HCT116 (cell line): ENCODE results near the gene DHRS12. TPM values are rescaled to one million over a fixed set of nuclear protein-coding genes. Genes with fewer than 3 reads are reported as not detected.
A peak's percentile ranks its signal among the peaks of the same experiment; 100 is the strongest.

ENCODE experiments used
- ATAC-seq: fragments of 200-7000 bp; cut with Tn5 transposase; 2 replicates; pipeline ENCODE4 v1.9.1; 2020; ENCODE audit warnings: mild to moderate bottlenecking, moderate library complexity
- BruUV-seq: library from RNA; stranded (reverse); fragments of 400-500 nt; replicated peaks from 2 replicates; lab custom pipeline; 2021; lab: Mats Ljungman, UMichigan
- CTCF ChIA-PET: fragments of 300-600 bp; sonication (Branson Sonifier 250); formaldehyde crosslinking; loops from one replicate; lab custom pipeline; 2021; ENCODE audit warnings: antibody characterized with exemption; lab: Charles Lee
- POLR2A ChIA-PET: fragments of 300-600, 350-600 bp; sonication (Branson Sonifier 250); formaldehyde crosslinking; loops from one replicate; lab custom pipeline; 2021; ENCODE audit warnings: antibody characterized with exemption; lab: Charles Lee
- RAD21 ChIA-PET, 2 experiments: fragments of 300-600 bp; sonication (Branson Sonifier 250); formaldehyde crosslinking; loops; one replicate each; lab custom pipeline; 2023; ENCODE audit warnings: low total read pairs in 2 of 2; ENCODE audit not compliant: uncharacterized antibody in 2 of 2, unreplicated experiment in 2 of 2, low non-redundant PET in 1 of 2; lab: Charles Lee
- DNase-seq: peaks from one replicate; pipeline ENCODE4 v3.0.0-alpha.2; 2010; ENCODE audit warnings: low read depth, low spot score
- H2AFZ ChIP-seq: fragments of 200-600 bp; shearing (Covaris generic), sonication (generic); 2 replicates; pipeline ENCODE4 v1.6.1; 2017; ENCODE audit warnings: low read depth, mixed run types, mixed read lengths, antibody characterized with exemption, low read length; ENCODE audit not compliant: poor library complexity, severe bottlenecking
- H3K27ac ChIP-seq: 2 replicates; pipeline ENCODE4 v1.5.1; 2012; ENCODE audit warnings: low read depth, low read length
- H3K27me3 ChIP-seq: fragments of 200-600 bp; sonication (generic); 2 replicates; pipeline ENCODE4 v1.6.1; 2016; ENCODE audit warnings: mixed run types, low read length, mixed read lengths; ENCODE audit not compliant: insufficient read depth
- H3K36me3 ChIP-seq, 2 experiments: fragments of 200-500 bp in 1 of 2; fragments of 200-600 bp in 1 of 2; sonication (Bioruptor generic) in 1 of 2; sonication (generic) in 1 of 2; 2 replicates each; pipeline versions ENCODE4 v1.5.1 to v1.6.1; 2014 to 2016; ENCODE audit warnings: low read length in 2 of 2, inconsistent platforms in 1 of 2, mixed read lengths in 1 of 2, mixed run types in 1 of 2; ENCODE audit not compliant: insufficient read depth in 2 of 2, control insufficient read depth in 1 of 2
- H3K4me1 ChIP-seq, 2 experiments: fragments of 200-600 bp in 1 of 2; sonication (generic) in 1 of 2; 2 replicates each; pipeline versions ENCODE4 v1.5.1 to v1.6.1; 2012 to 2017; ENCODE audit warnings: low read length in 2 of 2, inconsistent platforms in 1 of 2, mild to moderate bottlenecking in 1 of 2, mixed read lengths in 1 of 2, mixed run types in 1 of 2, moderate library complexity in 1 of 2; ENCODE audit not compliant: insufficient read depth in 2 of 2, control insufficient read depth in 1 of 2
- H3K4me2 ChIP-seq: fragments of 200-600 bp; sonication (generic); 2 replicates; pipeline ENCODE4 v1.6.1; 2017; ENCODE audit warnings: mixed run types, low read length, mixed read lengths
- H3K4me3 ChIP-seq, 2 experiments: fragments of 200-600 bp in 1 of 2; sonication (generic) in 1 of 2; replicated peaks in 1 of 2; 2 replicates each; pipeline ENCODE4 v1.5.1; 2011 to 2016; ENCODE audit warnings: low read length in 2 of 2, control low read depth in 1 of 2, low read depth in 1 of 2, mild to moderate bottlenecking in 1 of 2, mixed read lengths in 1 of 2, mixed run types in 1 of 2
- H3K79me2 ChIP-seq: fragments of 200-600 bp; sonication (generic); 2 replicates; pipeline ENCODE4 v1.6.1; 2017; ENCODE audit warnings: mild to moderate bottlenecking, mixed run types, low read length, moderate library complexity, mixed read lengths; ENCODE audit not compliant: insufficient read depth
- H3K9ac ChIP-seq: fragments of 200-600 bp; sonication (generic); 2 replicates; pipeline ENCODE4 v1.6.1; 2016; ENCODE audit warnings: low read length, mixed read lengths
- H3K9me2 ChIP-seq: fragments of 200-600 bp; sonication (generic), shearing (Covaris generic); 2 replicates; pipeline ENCODE4 v1.6.1; 2017; ENCODE audit warnings: mixed run types, mild to moderate bottlenecking, moderate library complexity; ENCODE audit not compliant: insufficient read depth
- H3K9me3 ChIP-seq, 2 experiments: fragments of 200-500 bp in 1 of 2; fragments of 200-600 bp in 1 of 2; sonication (Bioruptor generic) in 1 of 2; sonication (generic) in 1 of 2; 2 replicates each; pipeline ENCODE4 v1.6.1; 2014 to 2017; ENCODE audit warnings: low read length in 2 of 2, mixed read lengths in 2 of 2, inconsistent platforms in 1 of 2, low read depth in 1 of 2, mild to moderate bottlenecking in 1 of 2, mixed run types in 1 of 2, moderate library complexity in 1 of 2; ENCODE audit not compliant: control insufficient read depth in 1 of 2, insufficient read depth in 1 of 2
- H4K20me1 ChIP-seq: fragments of 200-600 bp; sonication (generic), shearing (Covaris generic); 2 replicates; pipeline ENCODE4 v1.6.1; 2017; ENCODE audit warnings: mixed run types, mild to moderate bottlenecking, moderate library complexity; ENCODE audit not compliant: insufficient read depth
- CBX3 ChIP-seq: IDR thresholded peaks from 2 replicates; pipeline ENCODE4 v1.6.1; 2012; ENCODE audit warnings: low read depth
- CEBPB ChIP-seq: IDR thresholded peaks from 2 replicates; pipeline ENCODE4 v1.6.1; 2012; ENCODE audit warnings: low read depth
- EGR1 ChIP-seq: IDR thresholded peaks from 2 replicates; pipeline ENCODE4 v1.6.1; 2012; ENCODE audit warnings: low read depth
- EZH2 ChIP-seq: fragments of 200-600 bp; sonication (generic); IDR thresholded peaks from 2 replicates; pipeline ENCODE4 v1.6.1; 2017; ENCODE audit warnings: antibody characterized with exemption, mixed run types
- EZH2phosphoT487 ChIP-seq: fragments of 200-600 bp; IDR thresholded peaks from 2 replicates; pipeline ENCODE4 v1.6.1; 2018; ENCODE audit warnings: antibody characterized with exemption, borderline replicate concordance
- FOSL1 ChIP-seq: IDR thresholded peaks from 2 replicates; pipeline ENCODE4 v1.6.1; 2012; ENCODE audit warnings: low read depth
- JUND ChIP-seq: IDR thresholded peaks from 2 replicates; pipeline ENCODE4 v1.6.1; 2012
- POLR2AphosphoS5 ChIP-seq: IDR thresholded peaks from 2 replicates; pipeline ENCODE4 v1.6.1; 2011; ENCODE audit warnings: mild to moderate bottlenecking, low read depth, low read length, moderate library complexity
- RAD21 ChIP-seq: IDR thresholded peaks from 2 replicates; pipeline ENCODE4 v1.6.1; 2012; ENCODE audit warnings: low read depth, mild to moderate bottlenecking
- SIN3A ChIP-seq: IDR thresholded peaks from 2 replicates; pipeline ENCODE4 v1.6.1; 2012; ENCODE audit warnings: low read depth
- SRF ChIP-seq: IDR thresholded peaks from 2 replicates; pipeline ENCODE4 v1.6.1; 2012; ENCODE audit warnings: low read depth
- YY1 ChIP-seq: IDR thresholded peaks from 2 replicates; pipeline ENCODE4 v1.6.1; 2011; ENCODE audit warnings: low read length, low read depth, moderate library complexity, mild to moderate bottlenecking; ENCODE audit not compliant: insufficient replicate concordance; ENCODE audit errors: extremely low read depth
- ZFX ChIP-seq: fragments of 450-650 bp; IDR thresholded peaks from 2 replicates; pipeline ENCODE4 v1.6.1; 2017
- intact Hi-C: fragments of 100-400 bp; cut with micrococcal nuclease; formaldehyde crosslinking; loops from 2 replicates; pipeline ENCODE4 v1.10.0; 2022
- total RNA-seq: library from RNA; stranded (reverse); gene quantifications from one replicate; pipeline ENCODE4 v1.2.1, GENCODE V29; 2021; ENCODE audit not compliant: unreplicated experiment
- TF ChIP-seq, protein P1 (sequence below): IDR thresholded peaks from 2 replicates; pipeline ENCODE4 v1.6.1; 2012
- TF ChIP-seq, protein P2 (sequence below): IDR thresholded peaks from 2 replicates; pipeline ENCODE4 v1.6.1; 2011; ENCODE audit warnings: mild to moderate bottlenecking, low read length, moderate library complexity; ENCODE audit not compliant: insufficient replicate concordance; ENCODE audit errors: extremely low read depth
- TF ChIP-seq, protein P3 (sequence below): IDR thresholded peaks from 2 replicates; pipeline ENCODE4 v1.6.1; 2012; ENCODE audit warnings: low read depth

DHRS12 gene
- total RNA-seq, 1 experiment from 2014 or later = 3.9 TPM

DNA sequence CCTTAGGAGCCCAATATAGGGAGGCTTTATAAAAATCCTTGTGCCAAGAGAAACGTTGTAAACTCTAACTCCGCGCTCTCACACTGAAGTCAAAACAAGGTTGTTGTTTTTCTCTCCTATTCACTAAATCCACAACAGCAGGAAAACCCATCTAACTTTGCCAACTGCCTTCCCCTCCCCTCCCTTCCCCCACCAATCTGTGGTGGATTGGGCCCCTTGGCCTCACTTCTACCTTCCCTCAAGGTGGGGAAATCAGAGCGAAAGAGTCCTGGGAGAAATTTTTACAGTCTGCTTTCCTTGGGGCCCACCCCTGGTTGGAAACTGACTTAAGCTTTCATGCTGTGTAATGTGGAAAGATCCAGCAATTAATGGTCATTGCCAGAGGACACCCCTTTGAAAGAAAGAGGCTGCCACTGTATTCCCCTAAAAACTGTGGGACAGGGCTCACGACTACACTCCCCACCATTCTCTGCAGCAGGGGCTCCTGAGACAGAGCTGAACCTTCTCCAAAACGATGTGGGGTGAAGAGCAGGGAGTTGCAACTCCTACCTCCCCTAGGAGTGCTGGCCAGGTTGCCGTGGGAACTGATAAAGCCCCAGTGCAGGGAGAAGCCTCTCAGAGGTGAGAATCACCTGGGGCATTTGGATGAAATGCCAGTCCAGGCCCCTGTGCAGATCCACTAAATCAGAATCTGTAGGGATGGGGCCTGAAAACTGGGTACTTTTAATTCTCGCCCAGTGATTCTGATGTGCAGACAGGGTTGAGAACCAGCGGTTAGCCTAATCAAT lies 1.1 kb downstream of the DHRS12 start:
- Histone ChIP-seq H3K27ac (peak overlapping the region; percentile 98), H3K4me2 (peak overlapping the region; percentile 95), H3K27me3 (no peaks in the 10 kb centered on the region), H3K4me3 (peak overlapping the region; percentile 74 to 78), H4K20me1 (no peaks in the 10 kb centered on the region), H3K9me2 (no peaks in the 10 kb centered on the region), H3K4me1 (peaks cover 22 to 34% of the 10 kb centered on the region in 2 experiments), H2AFZ (no peak overlapping the region), H3K36me3 (no peaks in the 10 kb centered on the region), H3K79me2 (no peaks in the 10 kb centered on the region), H3K9ac (peak overlapping the region; percentile 78), H3K9me3 (no peaks in the 10 kb centered on the region)
- TF ChIP-seq ZFX (no peak), CEBPB (no peak), RAD21 (no peak), POLR2AphosphoS5 (no peak), EZH2 (no peak), JUND (no peak), SRF (no peak), EGR1 (no peak), EZH2phosphoT487 (no peak), YY1 (no peak), SIN3A (no peak), CBX3 (no peak), FOSL1 (no peak)
- TF ChIP-seq, protein P1, sequence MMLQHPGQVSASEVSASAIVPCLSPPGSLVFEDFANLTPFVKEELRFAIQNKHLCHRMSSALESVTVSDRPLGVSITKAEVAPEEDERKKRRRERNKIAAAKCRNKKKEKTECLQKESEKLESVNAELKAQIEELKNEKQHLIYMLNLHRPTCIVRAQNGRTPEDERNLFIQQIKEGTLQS = no peak
- TF ChIP-seq, protein P2, sequence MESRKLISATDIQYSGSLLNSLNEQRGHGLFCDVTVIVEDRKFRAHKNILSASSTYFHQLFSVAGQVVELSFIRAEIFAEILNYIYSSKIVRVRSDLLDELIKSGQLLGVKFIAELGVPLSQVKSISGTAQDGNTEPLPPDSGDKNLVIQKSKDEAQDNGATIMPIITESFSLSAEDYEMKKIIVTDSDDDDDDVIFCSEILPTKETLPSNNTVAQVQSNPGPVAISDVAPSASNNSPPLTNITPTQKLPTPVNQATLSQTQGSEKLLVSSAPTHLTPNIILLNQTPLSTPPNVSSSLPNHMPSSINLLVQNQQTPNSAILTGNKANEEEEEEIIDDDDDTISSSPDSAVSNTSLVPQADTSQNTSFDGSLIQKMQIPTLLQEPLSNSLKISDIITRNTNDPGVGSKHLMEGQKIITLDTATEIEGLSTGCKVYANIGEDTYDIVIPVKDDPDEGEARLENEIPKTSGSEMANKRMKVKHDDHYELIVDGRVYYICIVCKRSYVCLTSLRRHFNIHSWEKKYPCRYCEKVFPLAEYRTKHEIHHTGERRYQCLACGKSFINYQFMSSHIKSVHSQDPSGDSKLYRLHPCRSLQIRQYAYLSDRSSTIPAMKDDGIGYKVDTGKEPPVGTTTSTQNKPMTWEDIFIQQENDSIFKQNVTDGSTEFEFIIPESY = no peak
- TF ChIP-seq, protein P3, sequence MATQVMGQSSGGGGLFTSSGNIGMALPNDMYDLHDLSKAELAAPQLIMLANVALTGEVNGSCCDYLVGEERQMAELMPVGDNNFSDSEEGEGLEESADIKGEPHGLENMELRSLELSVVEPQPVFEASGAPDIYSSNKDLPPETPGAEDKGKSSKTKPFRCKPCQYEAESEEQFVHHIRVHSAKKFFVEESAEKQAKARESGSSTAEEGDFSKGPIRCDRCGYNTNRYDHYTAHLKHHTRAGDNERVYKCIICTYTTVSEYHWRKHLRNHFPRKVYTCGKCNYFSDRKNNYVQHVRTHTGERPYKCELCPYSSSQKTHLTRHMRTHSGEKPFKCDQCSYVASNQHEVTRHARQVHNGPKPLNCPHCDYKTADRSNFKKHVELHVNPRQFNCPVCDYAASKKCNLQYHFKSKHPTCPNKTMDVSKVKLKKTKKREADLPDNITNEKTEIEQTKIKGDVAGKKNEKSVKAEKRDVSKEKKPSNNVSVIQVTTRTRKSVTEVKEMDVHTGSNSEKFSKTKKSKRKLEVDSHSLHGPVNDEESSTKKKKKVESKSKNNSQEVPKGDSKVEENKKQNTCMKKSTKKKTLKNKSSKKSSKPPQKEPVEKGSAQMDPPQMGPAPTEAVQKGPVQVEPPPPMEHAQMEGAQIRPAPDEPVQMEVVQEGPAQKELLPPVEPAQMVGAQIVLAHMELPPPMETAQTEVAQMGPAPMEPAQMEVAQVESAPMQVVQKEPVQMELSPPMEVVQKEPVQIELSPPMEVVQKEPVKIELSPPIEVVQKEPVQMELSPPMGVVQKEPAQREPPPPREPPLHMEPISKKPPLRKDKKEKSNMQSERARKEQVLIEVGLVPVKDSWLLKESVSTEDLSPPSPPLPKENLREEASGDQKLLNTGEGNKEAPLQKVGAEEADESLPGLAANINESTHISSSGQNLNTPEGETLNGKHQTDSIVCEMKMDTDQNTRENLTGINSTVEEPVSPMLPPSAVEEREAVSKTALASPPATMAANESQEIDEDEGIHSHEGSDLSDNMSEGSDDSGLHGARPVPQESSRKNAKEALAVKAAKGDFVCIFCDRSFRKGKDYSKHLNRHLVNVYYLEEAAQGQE = no peak
- intact Hi-C loops = loop anchor here (2.0 to 5.0 kb wide), 2 partner anchors 350 to 649 kb away; partner anchors contain the start of genes INTS6 and VPS36
- DNase-seq (no peak), ATAC-seq (no peak)
- CTCF ChIA-PET = interaction anchor here (0.7 to 1.3 kb wide), 2 partner anchors 368 to 677 kb away, joined by 4 to 9 read pairs; no protein-coding TSS in a partner anchor
- TSS peak; percentile 82 for BruUV-seq
- RAD21 ChIA-PET = interaction anchor here (0.7 kb wide), 2 partner anchors 348 to 517 kb away, joined by 3 read pairs; no protein-coding TSS in a partner anchor
- POLR2A ChIA-PET = interaction anchor here (0.6 to 2.6 kb wide), 4 partner anchors 9 to 368 kb away, joined by 3 to 9 read pairs (median 4); partner anchors contain the start of gene INTS6
